SIG-M5 treated with dmso at 0.1 percent for 504 hours (cell line): ENCODE results near the gene GIMAP1.

Experiments
- DNase-seq: peaks from one replicate; lab custom pipeline; 2025; ENCODE audit not compliant: unreplicated experiment; lab: John Stamatoyannopoulos, UW

The GIMAP1 gene

GRCh38 chr7:150745876-150746275, 29.5 kb downstream of the GIMAP1 start:
- DNase-seq: no peak

- DNase-seq: no peak
Observed at GRCh38 chr7:150746921-150747320, 30.5 kb downstream of the GIMAP1 start.

- DNase-seq: no peak
Observed at GRCh38 chr7:150748376-150748775, 32.0 kb downstream of the GIMAP1 start.

GRCh38 chr7:150751702-150752101, 35.3 kb downstream of the GIMAP1 start:
- no peak for DNase-seq

GRCh38 chr7:150753239-150753638, 36.8 kb downstream of the GIMAP1 start:
- no peak for DNase-seq

- DNase-seq: peak; percentile 29
Observed at GRCh38 chr7:150753826-150754603, 37.6 kb downstream of the GIMAP1 start.

- no peak for DNase-seq
Observed at GRCh38 chr7:150754951-150755350, 38.5 kb downstream of the GIMAP1 start.

GRCh38 chr7:150755473-150756099, 39.2 kb downstream of the GIMAP1 start:
- DNase-seq: no peak

- no peak for DNase-seq
Observed at GRCh38 chr7:150756166-150756565, 39.8 kb downstream of the GIMAP1 start.

- peak; percentile 33 for DNase-seq
Observed at GRCh38 chr7:150756858-150757257, 40.4 kb downstream of the GIMAP1 start.

- no peak for DNase-seq
Observed at GRCh38 chr7:150759479-150759878, 43.1 kb downstream of the GIMAP1 start.

- no peak for DNase-seq
Observed at GRCh38 chr7:150766334-150766709, 49.9 kb downstream of the GIMAP1 start.

- no peak for DNase-seq
Observed at GRCh38 chr7:150769768-150770167, 53.4 kb downstream of the GIMAP1 start.
